Measurements from ENCODE around the gene CDKAL1. TPM values are rescaled to one million over a fixed set of nuclear protein-coding genes. Genes with fewer than 3 reads are reported as not detected.
A peak's percentile ranks its signal among the peaks of the same experiment; 100 is the strongest.

CDKAL1 gene
- total and polyA plus RNA-seq, 2 donors from 2014 or later: 4.6 to 20.2 TPM

- H3K27me3 ChIP-seq (ENCODE audit: control insufficient read depth, insufficient read depth, low read length): no peaks in the 10 kb centered on the region
- intact Hi-C loops (cut with DNase I): no loop called here
- no peak overlapping the region for H3K4me3 ChIP-seq (ENCODE audit: low read length in 3 of 3)
- no peaks in the 10 kb centered on the region for H3K4me1 ChIP-seq (ENCODE audit: control insufficient read depth in 2 of 3, insufficient read depth in 2 of 3, low read depth in 1 of 3, low read length in 3 of 3)
- FAIRE-seq (no peak), DNase-seq (no peak)
- no peaks in the 10 kb centered on the region for H3K36me3 ChIP-seq (ENCODE audit: control insufficient read depth in 2 of 3, insufficient read depth in 3 of 3, low read length in 3 of 3)
- H3K9ac ChIP-seq (ENCODE audit: low read length in 3 of 3): no peak overlapping the region
- H3K9me3 ChIP-seq (ENCODE audit: control insufficient read depth in 2 of 3, insufficient read depth in 1 of 3, low read length in 3 of 3): no peaks in the 10 kb centered on the region
- TF ChIP-seq, protein P1, sequence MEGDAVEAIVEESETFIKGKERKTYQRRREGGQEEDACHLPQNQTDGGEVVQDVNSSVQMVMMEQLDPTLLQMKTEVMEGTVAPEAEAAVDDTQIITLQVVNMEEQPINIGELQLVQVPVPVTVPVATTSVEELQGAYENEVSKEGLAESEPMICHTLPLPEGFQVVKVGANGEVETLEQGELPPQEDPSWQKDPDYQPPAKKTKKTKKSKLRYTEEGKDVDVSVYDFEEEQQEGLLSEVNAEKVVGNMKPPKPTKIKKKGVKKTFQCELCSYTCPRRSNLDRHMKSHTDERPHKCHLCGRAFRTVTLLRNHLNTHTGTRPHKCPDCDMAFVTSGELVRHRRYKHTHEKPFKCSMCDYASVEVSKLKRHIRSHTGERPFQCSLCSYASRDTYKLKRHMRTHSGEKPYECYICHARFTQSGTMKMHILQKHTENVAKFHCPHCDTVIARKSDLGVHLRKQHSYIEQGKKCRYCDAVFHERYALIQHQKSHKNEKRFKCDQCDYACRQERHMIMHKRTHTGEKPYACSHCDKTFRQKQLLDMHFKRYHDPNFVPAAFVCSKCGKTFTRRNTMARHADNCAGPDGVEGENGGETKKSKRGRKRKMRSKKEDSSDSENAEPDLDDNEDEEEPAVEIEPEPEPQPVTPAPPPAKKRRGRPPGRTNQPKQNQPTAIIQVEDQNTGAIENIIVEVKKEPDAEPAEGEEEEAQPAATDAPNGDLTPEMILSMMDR (IDR thresholded peaks at IDR 0.05; ENCODE audit: borderline replicate concordance, extremely low read depth, insufficient read depth): no peak
- H3K27ac ChIP-seq (ENCODE audit: low read depth in 2 of 2, low read length in 2 of 2): no peak overlapping the region
Observed at GRCh38 chr6:20870493-20870892, 336.2 kb downstream of the CDKAL1 start.

GRCh38 chr6:20873425-20874190 lies 339.4 kb downstream of the CDKAL1 start:
- Histone ChIP-seq H3K9me3 (ENCODE audit: control insufficient read depth in 2 of 3, insufficient read depth in 1 of 3, low read length in 3 of 3) (no peaks in the 10 kb centered on the region), H3K4me3 (ENCODE audit: low read length in 3 of 3) (no peak overlapping the region), H3K27me3 (ENCODE audit: control insufficient read depth, insufficient read depth, low read length) (no peaks in the 10 kb centered on the region), H3K36me3 (ENCODE audit: control insufficient read depth in 2 of 3, insufficient read depth in 3 of 3, low read length in 3 of 3) (no peaks in the 10 kb centered on the region), H3K4me1 (ENCODE audit: control insufficient read depth in 2 of 3, insufficient read depth in 2 of 3, low read depth in 1 of 3, low read length in 3 of 3) (peaks cover 0 to 20% (median 3%) of the 10 kb centered on the region in 3 donors), H3K27ac (ENCODE audit: low read depth in 2 of 2, low read length in 2 of 2) (no peak overlapping the region), H3K9ac (ENCODE audit: low read length in 3 of 3) (no peak overlapping the region)
- FAIRE-seq (no peak), DNase-seq (peak in 3 of 5 donors; percentile 39 to 61 (median 46))
- intact Hi-C loops (cut with DNase I): no loop called here
- TF ChIP-seq, protein P1 (IDR thresholded peaks at IDR 0.05; ENCODE audit: borderline replicate concordance, extremely low read depth, insufficient read depth): peak; percentile 21

DNA sequence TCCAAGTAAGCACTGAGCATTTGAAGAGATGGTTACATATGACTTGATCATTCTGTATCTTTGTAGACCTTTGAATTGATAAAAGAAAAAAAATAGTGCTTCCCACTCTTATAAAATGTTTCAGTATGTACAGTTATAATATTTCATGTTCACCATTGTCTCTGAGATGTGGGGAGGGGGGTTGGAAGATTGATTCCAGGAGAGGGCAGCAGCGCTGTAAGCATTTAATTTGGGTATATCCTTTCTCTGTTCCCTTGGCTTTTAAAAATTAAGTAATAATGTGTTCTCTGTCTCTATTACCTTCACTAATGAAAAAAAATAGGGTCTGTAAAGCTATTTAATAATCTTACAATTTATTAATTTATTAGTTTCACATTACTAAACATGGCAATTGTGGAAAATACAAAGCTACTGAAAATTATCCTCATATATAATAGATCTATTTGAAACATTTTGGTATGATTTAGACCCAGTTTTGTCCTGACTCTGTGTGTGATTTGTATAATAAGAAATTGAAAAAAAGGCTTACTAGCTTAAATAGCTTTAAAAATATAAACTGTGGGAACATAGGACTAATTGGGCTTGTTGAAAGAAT lies 341.2 kb downstream of the CDKAL1 start:
- no peaks in the 10 kb centered on the region for H3K9me3 ChIP-seq (ENCODE audit: control insufficient read depth in 2 of 3, insufficient read depth in 1 of 3, low read length in 3 of 3)
- H3K9ac ChIP-seq (ENCODE audit: low read length in 3 of 3): peak overlapping the region in 1 of 3 donors; percentile 7
- FAIRE-seq: no peak
- H3K27ac ChIP-seq (ENCODE audit: low read depth in 2 of 2, low read length in 2 of 2): no peak overlapping the region
- no peaks in the 10 kb centered on the region for H3K27me3 ChIP-seq (ENCODE audit: control insufficient read depth, insufficient read depth, low read length)
- no peaks in the 10 kb centered on the region for H3K36me3 ChIP-seq (ENCODE audit: control insufficient read depth in 2 of 3, insufficient read depth in 3 of 3, low read length in 3 of 3)
- TF ChIP-seq, protein P1 (IDR thresholded peaks at IDR 0.05; ENCODE audit: borderline replicate concordance, extremely low read depth, insufficient read depth): peak; percentile 25
- intact Hi-C loops (cut with DNase I): no loop called here
- H3K4me1 ChIP-seq (ENCODE audit: control insufficient read depth in 2 of 3, insufficient read depth in 2 of 3, low read depth in 1 of 3, low read length in 3 of 3): peaks cover 0 to 27% (median 3%) of the 10 kb centered on the region in 3 donors
- no peak overlapping the region for H3K4me3 ChIP-seq (ENCODE audit: low read length in 3 of 3)
- DNase-seq: peak in 3 of 5 donors; percentile 53 to 72 (median 64)

Data from kidney (tissue), 14 donors.